ENCODE data around the gene ZNF526. TPM values are rescaled to one million over a fixed set of nuclear protein-coding genes. Genes with fewer than 3 reads are reported as not detected.

The ZNF526 gene
- total RNA-seq, 6 experiments from 2014 or later = 1.9 to 3.9 (median 3.4) TPM

GRCh38 chr19:42216653-42217519 lies 3.2 kb upstream of the ZNF526 start:
- peak in 2 of 3 donors; percentile 63 to 64 for DNase-seq
- WGBS (ENCODE audit: insufficient coverage, low coverage, low lambda C conversion rate, missing lambda C conversion rate) = 0% methylated on average over 20 of the region's 79 CpGs

GRCh38 chr19:42217520-42218437 lies 2.3 kb upstream of the ZNF526 start, which contains the start of gene DEDD2:
DEDD2 (minus strand) TSS chr19:42217677; CDS start chr19:42217007, 670 bp downstream.
- peak within 1 kb of the TSS; percentile 99 to 100 (median 99) for H3K27ac ChIP-seq
- peak; percentile 83 for TF ChIP-seq POLR2A (IDR thresholded peaks at IDR 0.05)
- TF ChIP-seq CTCF (IDR thresholded peaks at IDR 0.05) = no peak
- intact Hi-C loops (cut with DNase I) = no loop called here
- peaks cover 0 to 46% (median 13%) of the 10 kb centered on the region in 4 donors for H3K4me1 ChIP-seq
- no peaks in the 10 kb centered on the region for H3K9me3 ChIP-seq
- peaks cover 0 to 19% (median 8%) of the 10 kb centered on the region in 4 donors for H3K36me3 ChIP-seq
- DNase-seq (peak; percentile 99), ATAC-seq (peak; percentile 76 to 82 (median 80))
- peak within 1 kb of the TSS; percentile 72 to 85 (median 83) for H3K4me3 ChIP-seq
- H3K27me3 ChIP-seq = no peaks in the 10 kb centered on the region
- 21% methylated on average over 55 of the region's 57 CpGs for WGBS (ENCODE audit: insufficient coverage, low coverage, low lambda C conversion rate, missing lambda C conversion rate)

More at GRCh38 chr19:42216653-42217519, 3.2 kb upstream of the ZNF526 start:
- peak; percentile 9 to 52 (median 25) for ATAC-seq
- H3K36me3 ChIP-seq = peaks cover 0 to 25% (median 9%) of the 10 kb centered on the region in 4 donors
- H3K27ac ChIP-seq = peak overlapping the region; percentile 99 to 100 (median 99)
- no peak for TF ChIP-seq POLR2A (IDR thresholded peaks at IDR 0.05)
- TF ChIP-seq CTCF (IDR thresholded peaks at IDR 0.05) = no peak
- H3K9me3 ChIP-seq = no peaks in the 10 kb centered on the region
- no peaks in the 10 kb centered on the region for H3K27me3 ChIP-seq
- intact Hi-C loops (cut with DNase I) = no loop called here
- H3K4me1 ChIP-seq = peaks cover 0 to 46% (median 13%) of the 10 kb centered on the region in 4 donors
- H3K4me3 ChIP-seq = peak overlapping the region; percentile 72 to 85 (median 83)

GRCh38 chr19:42220751-42221097 lies 612 bp downstream of the ZNF526 start:
- intact Hi-C loops (cut with DNase I) = no loop called here
- WGBS (ENCODE audit: insufficient coverage, low coverage, low lambda C conversion rate, missing lambda C conversion rate) = 3% methylated on average over 6 of the region's 6 CpGs
- Histone ChIP-seq H3K27me3 (no peaks in the 10 kb centered on the region), H3K4me3 (peak overlapping the region; percentile 77 to 93 (median 80)), H3K36me3 (peaks cover 0 to 15% (median 0%) of the 10 kb centered on the region in 4 donors), H3K27ac (peak overlapping the region in 2 of 3 donors; percentile 71 to 89), H3K9me3 (no peaks in the 10 kb centered on the region), H3K4me1 (peaks cover 0 to 34% (median 13%) of the 10 kb centered on the region in 4 donors)
- DNase-seq (no peak), ATAC-seq (no peak)
- TF ChIP-seq POLR2A (IDR thresholded peaks at IDR 0.05) (no peak), CTCF (IDR thresholded peaks at IDR 0.05) (no peak)

- 96% methylated on average over 5 of the region's 37 CpGs for WGBS (ENCODE audit: insufficient coverage, low coverage, low lambda C conversion rate, missing lambda C conversion rate)
- Histone ChIP-seq H3K4me3 (no peak overlapping the region), H3K4me1 (peaks cover 0 to 12% (median 4%) of the 10 kb centered on the region in 4 donors), H3K27me3 (no peaks in the 10 kb centered on the region), H3K9me3 (no peaks in the 10 kb centered on the region), H3K36me3 (peaks cover 0 to 33% (median 6%) of the 10 kb centered on the region in 4 donors), H3K27ac (no peak overlapping the region)
- ATAC-seq (no peak), DNase-seq (no peak)
- TF ChIP-seq CTCF (IDR thresholded peaks at IDR 0.05) = no peak
- TF ChIP-seq POLR2A (IDR thresholded peaks at IDR 0.05) = no peak
- intact Hi-C loops (cut with DNase I) = no loop called here
Measured at GRCh38 chr19:42224940-42225717, 5.0 kb downstream of the ZNF526 start.
